CD14-positive monocyte (primary cell): ENCODE measurements around the gene C1orf74. TPM values are rescaled to one million over a fixed set of nuclear protein-coding genes. Genes with fewer than 3 reads are reported as not detected.
"Not testable (repeated sequence)": the region's sequence is repeated elsewhere in the genome, so short reads cannot be mapped to it uniquely, and the experiment has no call there.

Source experiments
- DNase-seq, 3 donors: peaks; one replicate each; pipeline ENCODE4 v3.0.0-alpha.2; 2011 to 2022
- H2AFZ ChIP-seq: 2 replicates; pipeline ENCODE4 v1.6.0; 2012; ENCODE audit warnings: mild to moderate bottlenecking, low read depth, low read length, inconsistent platforms; ENCODE audit not compliant: insufficient read depth, poor library complexity, severe bottlenecking
- H3K27ac ChIP-seq, 2 donors: 1 replicate in 1 of 2; 2 replicates in 1 of 2; pipeline ENCODE4 v1.5.1; 2012 to 2013; ENCODE audit warnings: low read length in 2 of 2, control low read depth in 1 of 2, inconsistent platforms in 1 of 2, low read depth in 1 of 2, mild to moderate bottlenecking in 1 of 2
- H3K27me3 ChIP-seq, 2 donors: one replicate each; pipeline versions ENCODE4 v1.6.0 to v1.6.1; 2011 to 2013; ENCODE audit warnings: low read length in 2 of 2; ENCODE audit not compliant: control insufficient read depth in 2 of 2, insufficient read depth in 2 of 2
- H3K36me3 ChIP-seq, 2 donors: replicated peaks in 1 of 2; 1 replicate in 1 of 2; 2 replicates in 1 of 2; pipeline versions ENCODE4 v1.5.1 to v1.6.1; 2012 to 2013; ENCODE audit warnings: low read length in 2 of 2, control low read depth in 1 of 2, inconsistent platforms in 1 of 2, mild to moderate bottlenecking in 1 of 2; ENCODE audit not compliant: insufficient read depth in 2 of 2, control insufficient read depth in 1 of 2
- H3K4me1 ChIP-seq, 2 donors: 1 replicate in 1 of 2; 2 replicates in 1 of 2; pipeline versions ENCODE4 v1.5.1 to v1.6.1; 2012 to 2013; ENCODE audit warnings: low read length in 2 of 2, control low read depth in 1 of 2, inconsistent platforms in 1 of 2, mild to moderate bottlenecking in 1 of 2, moderate library complexity in 1 of 2; ENCODE audit not compliant: insufficient read depth in 2 of 2, control insufficient read depth in 1 of 2
- H3K4me2 ChIP-seq: replicated peaks from 2 replicates; pipeline ENCODE3; 2012; ENCODE audit warnings: low read length, moderate library complexity, mild to moderate bottlenecking; ENCODE audit not compliant: poor library complexity, severe bottlenecking; ENCODE audit errors: extremely low read depth
- H3K4me3 ChIP-seq, 3 experiments: fragments of 200-600 bp in 1 of 3; sonication (generic) in 1 of 3; replicated peaks in 1 of 3; 1 replicate in 2 of 3; 2 replicates in 1 of 3; pipeline ENCODE4 v1.5.1; 2011 to 2013; ENCODE audit warnings: low read length in 3 of 3, mild to moderate bottlenecking in 3 of 3, control low read depth in 2 of 3, low read depth in 2 of 3, inconsistent platforms in 1 of 3, moderate library complexity in 1 of 3
- H3K79me2 ChIP-seq: 2 replicates; pipeline ENCODE4 v1.6.0; 2012; ENCODE audit warnings: mild to moderate bottlenecking, control low read depth, inconsistent platforms, low read length, moderate library complexity; ENCODE audit not compliant: insufficient read depth
- H3K9ac ChIP-seq: 2 replicates; pipeline ENCODE4 v1.6.0; 2017; ENCODE audit warnings: low read length, mild to moderate bottlenecking; ENCODE audit not compliant: insufficient read depth, poor library complexity, severe bottlenecking
- H3K9me3 ChIP-seq, 2 donors: replicated peaks in 1 of 2; 1 replicate in 1 of 2; 2 replicates in 1 of 2; pipeline versions ENCODE4 v1.5.1 to v1.6.1; 2012 to 2013; ENCODE audit warnings: low read length in 2 of 2, control low read depth in 1 of 2; ENCODE audit not compliant: control insufficient read depth in 1 of 2, insufficient read depth in 1 of 2
- H4K20me1 ChIP-seq: 2 replicates; pipeline ENCODE4 v1.6.0; 2012; ENCODE audit warnings: mild to moderate bottlenecking, low read length, control low read depth, moderate library complexity; ENCODE audit not compliant: insufficient read depth
- H3K27ac Mint-ChIP-seq, 7 donors: one replicate each; pipeline ENCODE4 v1.8.0; 2020; ENCODE audit warnings: mild to moderate bottlenecking in 7 of 7, mixed read lengths in 7 of 7, moderate library complexity in 6 of 7, inconsistent platforms in 2 of 7
- H3K27me3 Mint-ChIP-seq, 3 donors: one replicate each; pipeline ENCODE4 v1.8.0; 2021 to 2022; ENCODE audit warnings: low read depth in 3 of 3, mild to moderate bottlenecking in 3 of 3, mixed read lengths in 3 of 3, moderate library complexity in 3 of 3, inconsistent platforms in 1 of 3
- H3K36me3 Mint-ChIP-seq, 2 donors: one replicate each; pipeline ENCODE4 v1.8.0; 2020; ENCODE audit warnings: mixed read lengths in 2 of 2, inconsistent platforms in 1 of 2, mild to moderate bottlenecking in 1 of 2
- H3K4me1 Mint-ChIP-seq: one replicate; pipeline ENCODE4 v1.8.0; 2020; ENCODE audit warnings: mild to moderate bottlenecking, mixed read lengths
- H3K4me3 Mint-ChIP-seq, 2 donors: one replicate each; pipeline ENCODE4 v1.8.0; 2020; ENCODE audit warnings: mild to moderate bottlenecking in 2 of 2, mixed read lengths in 2 of 2, moderate library complexity in 1 of 2
- H3K9me3 Mint-ChIP-seq, 7 donors: one replicate each; pipeline ENCODE4 v1.8.0; 2020 to 2022; ENCODE audit warnings: mixed read lengths in 7 of 7, mild to moderate bottlenecking in 6 of 7, moderate library complexity in 6 of 7, inconsistent platforms in 2 of 7
- WGBS: methylation state at CpG from one replicate; pipeline ENCODE4 v1.1.5; 2013; ENCODE audit warnings: missing lambda C conversion rate; ENCODE audit not compliant: insufficient coverage; 5-methylcytosine and 5-hydroxymethylcytosine counted together
- intact Hi-C, 2 donors: fragments of 100-400 bp; cut with micrococcal nuclease; formaldehyde crosslinking; loops; one replicate each; pipeline versions ENCODE4 v1.15.0 to v1.15.1; 2023
- polyA plus RNA-seq, 3 donors: library from polyadenylated mRNA; depleted of rRNA in 1 of 3; unstranded in 2 of 3; stranded (reverse) in 1 of 3; fragments of 300-500 nt in 2 of 3; fragments of >200 nt in 1 of 3; fragmentation: Illumina TruSeq in 2 of 3; gene quantifications; 1 replicate in 2 of 3; 2 replicates in 1 of 3; pipeline ENCODE4 v1.2.3, GENCODE V29; 2012 to 2021
- TF ChIP-seq, protein P1 (sequence below): fragments of 200-600 bp; IDR thresholded peaks from one replicate; pipeline ENCODE4 v1.8.0; 2022; ENCODE audit warnings: antibody characterized with exemption, mild to moderate bottlenecking

C1orf74 gene
- polyA plus RNA-seq, 3 donors: 0.07 to 0.47 (median 0.19) TPM

DNA sequence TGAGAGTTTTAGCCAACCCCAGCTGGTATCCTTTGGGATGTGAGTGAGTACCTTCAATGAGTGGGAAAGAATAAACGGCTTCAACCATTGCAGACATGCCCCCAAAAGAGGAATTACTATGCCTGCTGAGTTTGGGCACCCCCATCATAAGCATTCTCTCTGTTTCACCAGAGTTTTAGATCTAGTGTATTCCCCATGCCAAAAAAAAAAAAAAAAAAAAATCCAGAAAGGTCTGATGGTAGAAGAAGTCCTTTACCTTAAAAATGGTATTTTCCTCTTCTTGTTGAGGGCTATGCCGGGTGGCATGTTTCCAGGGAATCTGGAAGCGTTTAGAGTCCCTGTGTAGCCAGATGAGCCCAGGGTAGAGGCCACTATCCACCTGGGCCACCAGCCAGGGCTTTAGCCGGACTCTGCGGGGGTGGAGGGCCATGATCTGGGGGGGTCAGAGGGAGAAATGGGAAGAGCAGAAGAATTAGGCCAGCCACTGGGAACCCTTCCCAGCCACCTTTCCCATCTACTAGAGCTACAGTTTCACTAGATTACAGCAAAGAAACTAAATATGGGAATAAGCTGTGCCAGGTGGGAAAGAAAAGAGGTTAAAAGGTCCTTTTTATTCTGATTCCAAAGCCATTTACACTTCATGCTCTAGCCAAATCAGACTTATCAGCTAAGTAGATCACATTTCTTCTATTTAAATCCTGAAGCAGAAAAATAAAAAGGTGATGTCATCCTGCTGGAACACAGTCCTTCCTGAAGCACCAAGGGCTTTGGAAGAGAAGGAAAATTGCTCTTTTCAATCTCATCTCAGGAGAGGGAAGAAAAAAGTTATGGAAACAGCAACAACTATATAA, 16.9 kb upstream of the C1orf74 start:
- no peaks in the 10 kb centered on the region for H3K36me3 ChIP-seq
- H3K4me2 ChIP-seq: no peak overlapping the region
- no peaks in the 10 kb centered on the region for H3K79me2 ChIP-seq
- Mint-ChIP-seq H3K27ac (no peak overlapping the region), H3K4me3 (no peak overlapping the region), H3K4me1 (peaks cover 17% of the 10 kb centered on the region), H3K36me3 (no peaks in the 10 kb centered on the region), H3K9me3 (peaks cover 0 to 3% (median 0%) of the 10 kb centered on the region in 7 donors), H3K27me3 (peaks cover 13 to 39% (median 17%) of the 10 kb centered on the region in 3 donors)
- H4K20me1 ChIP-seq: no peaks in the 10 kb centered on the region
- intact Hi-C loops: no loop called here
- TF ChIP-seq, protein P1, sequence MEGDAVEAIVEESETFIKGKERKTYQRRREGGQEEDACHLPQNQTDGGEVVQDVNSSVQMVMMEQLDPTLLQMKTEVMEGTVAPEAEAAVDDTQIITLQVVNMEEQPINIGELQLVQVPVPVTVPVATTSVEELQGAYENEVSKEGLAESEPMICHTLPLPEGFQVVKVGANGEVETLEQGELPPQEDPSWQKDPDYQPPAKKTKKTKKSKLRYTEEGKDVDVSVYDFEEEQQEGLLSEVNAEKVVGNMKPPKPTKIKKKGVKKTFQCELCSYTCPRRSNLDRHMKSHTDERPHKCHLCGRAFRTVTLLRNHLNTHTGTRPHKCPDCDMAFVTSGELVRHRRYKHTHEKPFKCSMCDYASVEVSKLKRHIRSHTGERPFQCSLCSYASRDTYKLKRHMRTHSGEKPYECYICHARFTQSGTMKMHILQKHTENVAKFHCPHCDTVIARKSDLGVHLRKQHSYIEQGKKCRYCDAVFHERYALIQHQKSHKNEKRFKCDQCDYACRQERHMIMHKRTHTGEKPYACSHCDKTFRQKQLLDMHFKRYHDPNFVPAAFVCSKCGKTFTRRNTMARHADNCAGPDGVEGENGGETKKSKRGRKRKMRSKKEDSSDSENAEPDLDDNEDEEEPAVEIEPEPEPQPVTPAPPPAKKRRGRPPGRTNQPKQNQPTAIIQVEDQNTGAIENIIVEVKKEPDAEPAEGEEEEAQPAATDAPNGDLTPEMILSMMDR: no peak
- H2AFZ ChIP-seq: no peak overlapping the region
- no peak overlapping the region for H3K27ac ChIP-seq
- no peak overlapping the region for H3K4me3 ChIP-seq
- WGBS: no CpG with 5 or more reads among the region's 5 CpGs
- no peaks in the 10 kb centered on the region for H3K27me3 ChIP-seq
- no peaks in the 10 kb centered on the region for H3K9me3 ChIP-seq
- H3K9ac ChIP-seq: no peak overlapping the region
- no peak for DNase-seq
- peaks cover 8 to 9% of the 10 kb centered on the region in 2 donors for H3K4me1 ChIP-seq

GRCh38 chr1:209797978-209798639, 13.8 kb upstream of the C1orf74 start:
- no peak overlapping the region for H3K9ac ChIP-seq

GRCh38 chr1:209793711-209794110, 9.4 kb upstream of the C1orf74 start:
- H3K4me2 ChIP-seq, H3K4me3 Mint-ChIP-seq, H3K9me3 ChIP-seq, H4K20me1 ChIP-seq, intact Hi-C loops, H3K9ac ChIP-seq, H3K4me3 ChIP-seq, H3K4me1 Mint-ChIP-seq, H3K27ac Mint-ChIP-seq, H3K9me3 Mint-ChIP-seq, H3K36me3 Mint-ChIP-seq, H3K36me3 ChIP-seq, H3K79me2 ChIP-seq, H3K27ac ChIP-seq, H3K4me1 ChIP-seq, H2AFZ ChIP-seq, DNase-seq: not testable (repeated sequence)
- H3K27me3 ChIP-seq: peaks cover 0 to 41% of the 10 kb centered on the region in 2 donors
- H3K27me3 Mint-ChIP-seq: peaks cover 13 to 33% (median 18%) of the 10 kb centered on the region in 3 donors
- no CpG with 5 or more reads among the region's 3 CpGs for WGBS

More at GRCh38 chr1:209797978-209798639, 13.8 kb upstream of the C1orf74 start:
- WGBS: 78% methylated on average over 6 of the region's 9 CpGs
- Histone ChIP-seq H3K4me2 (no peak overlapping the region), H4K20me1 (no peaks in the 10 kb centered on the region), H3K36me3 (no peaks in the 10 kb centered on the region), H3K27me3 (peaks cover 0 to 8% of the 10 kb centered on the region in 2 donors), H3K4me3 (no peak overlapping the region), H3K9me3 (no peaks in the 10 kb centered on the region), H3K4me1 (no peaks in the 10 kb centered on the region), H3K27ac (no peak overlapping the region), H3K79me2 (no peaks in the 10 kb centered on the region), H2AFZ (no peak overlapping the region)
- Mint-ChIP-seq H3K27ac (peak overlapping the region in 3 of 7 donors; percentile 1 to 75 (median 58)), H3K4me1 (peaks cover 6% of the 10 kb centered on the region), H3K4me3 (no peak overlapping the region), H3K27me3 (peaks cover 6 to 27% (median 11%) of the 10 kb centered on the region in 3 donors), H3K36me3 (no peaks in the 10 kb centered on the region), H3K9me3 (peaks cover 0 to 3% (median 0%) of the 10 kb centered on the region in 7 donors)
- TF ChIP-seq, protein P1: no peak
- peak in 1 of 3 donors; percentile 10 for DNase-seq
- intact Hi-C loops: no loop called here
